ENCODE data around the gene TMEM238.

The TMEM238 gene

DNA sequence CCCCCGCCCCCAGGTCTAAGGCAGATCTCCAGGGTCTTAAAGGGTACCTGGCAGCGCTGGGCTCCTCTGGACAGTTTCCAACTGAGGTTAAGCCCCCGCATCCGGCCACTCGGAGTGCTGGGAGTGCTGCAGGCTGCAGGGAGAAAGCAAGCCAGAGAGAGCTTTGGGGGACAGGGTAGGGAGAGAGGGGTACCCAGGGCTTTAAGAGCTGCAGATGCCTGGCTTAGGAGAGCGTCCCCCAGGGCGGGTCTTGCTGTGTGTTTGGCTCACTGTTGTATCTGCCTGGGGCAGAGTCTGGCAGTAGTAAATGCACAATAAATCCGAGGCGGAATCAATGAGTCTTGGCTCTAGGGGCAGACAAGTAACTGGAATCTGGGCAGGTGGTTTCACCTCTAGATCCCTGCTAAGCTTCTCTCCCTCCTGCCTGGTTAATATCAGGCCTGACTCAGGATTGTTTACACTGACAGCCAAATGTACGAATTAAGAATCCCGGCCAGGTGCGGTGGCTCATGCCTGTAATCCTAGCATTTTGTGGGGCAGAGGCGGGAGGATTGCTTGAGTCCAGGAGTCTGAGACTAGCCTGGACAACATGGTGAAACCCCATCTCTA is 28.8 kb downstream of the TMEM238 start:
- no peak for DNase-seq

- no peak for DNase-seq
These were observed 29.3 kb downstream of the TMEM238 start, which contains the start of gene COX6B2 for GRCh38 chr19:55354698-55355212. Gene COX6B2, minus strand, starts transcription at chr19:55354719. Its CDS starts 198 bp downstream, at chr19:55354521.

DNA sequence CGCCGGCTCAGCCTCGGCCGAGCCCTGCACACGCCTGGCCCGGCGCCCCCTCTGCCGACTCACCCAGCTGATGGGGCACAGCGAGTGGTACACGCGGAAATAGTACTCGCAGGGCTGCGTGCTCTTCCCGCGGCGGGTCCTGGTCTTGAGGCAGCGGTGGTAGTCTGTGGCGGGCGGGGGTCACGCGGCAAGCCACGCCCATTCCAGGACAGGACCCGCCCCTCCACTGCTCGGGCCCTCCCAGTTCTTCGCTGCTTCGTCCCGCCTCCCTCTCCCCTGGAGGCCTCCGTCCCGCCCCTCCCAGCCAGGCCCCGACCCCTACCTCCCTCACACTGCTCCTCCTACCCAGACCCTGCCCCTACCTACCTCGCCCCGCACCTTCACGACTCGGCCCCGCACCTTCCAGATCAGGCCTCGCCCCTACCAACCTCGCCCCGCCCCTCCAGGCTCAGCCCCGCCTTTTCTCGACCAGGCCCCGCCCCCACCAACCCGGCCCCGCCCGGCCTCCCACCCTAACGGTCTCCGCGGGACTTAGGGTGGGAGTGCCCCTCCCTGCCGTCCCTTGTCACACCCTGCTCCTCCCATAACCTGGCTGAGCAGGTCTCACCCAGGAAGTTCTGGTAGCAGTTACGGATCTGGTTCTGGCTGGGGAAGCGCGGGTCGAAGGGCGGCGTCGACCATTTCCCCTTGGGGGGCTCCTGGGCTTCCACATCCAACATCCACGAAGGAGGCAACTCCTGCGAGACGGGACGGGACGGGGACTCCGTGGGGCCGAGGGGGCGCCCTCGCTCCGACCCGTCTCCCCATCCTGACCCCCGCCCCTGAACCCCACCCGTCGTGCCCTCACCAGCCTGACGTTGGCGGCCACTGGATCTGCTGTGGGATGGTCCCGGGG is 30.0 kb downstream of the TMEM238 start:
- peak; percentile 50 for DNase-seq

- DNase-seq, result no peak
These were observed 30.7 kb downstream of the TMEM238 start for GRCh38 chr19:55353356-55353802.

GRCh38 chr19:55352549-55353145 is 31.4 kb downstream of the TMEM238 start:
- DNase-seq, result no peak

DNA sequence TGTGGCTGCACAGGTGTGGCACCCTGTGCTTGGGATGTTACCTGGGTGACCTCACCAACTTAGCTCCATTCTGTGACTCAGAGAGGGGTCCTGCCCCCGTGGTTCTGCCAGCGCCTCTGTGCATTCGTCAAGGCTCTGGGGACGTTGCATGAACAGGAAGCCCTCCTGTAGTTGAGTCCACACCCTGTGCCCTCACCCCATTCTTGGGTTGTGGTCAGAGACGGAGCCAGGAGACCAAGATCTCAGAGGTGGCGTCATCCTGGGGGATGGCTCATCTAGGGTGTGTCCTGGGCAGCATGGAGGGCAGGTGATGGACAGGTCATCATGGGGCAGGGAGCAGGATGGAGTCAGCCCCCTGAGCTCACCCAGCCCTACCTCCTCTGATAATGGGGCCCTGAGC is 32.1 kb downstream of the TMEM238 start:
- DNase-seq, result no peak

DNA sequence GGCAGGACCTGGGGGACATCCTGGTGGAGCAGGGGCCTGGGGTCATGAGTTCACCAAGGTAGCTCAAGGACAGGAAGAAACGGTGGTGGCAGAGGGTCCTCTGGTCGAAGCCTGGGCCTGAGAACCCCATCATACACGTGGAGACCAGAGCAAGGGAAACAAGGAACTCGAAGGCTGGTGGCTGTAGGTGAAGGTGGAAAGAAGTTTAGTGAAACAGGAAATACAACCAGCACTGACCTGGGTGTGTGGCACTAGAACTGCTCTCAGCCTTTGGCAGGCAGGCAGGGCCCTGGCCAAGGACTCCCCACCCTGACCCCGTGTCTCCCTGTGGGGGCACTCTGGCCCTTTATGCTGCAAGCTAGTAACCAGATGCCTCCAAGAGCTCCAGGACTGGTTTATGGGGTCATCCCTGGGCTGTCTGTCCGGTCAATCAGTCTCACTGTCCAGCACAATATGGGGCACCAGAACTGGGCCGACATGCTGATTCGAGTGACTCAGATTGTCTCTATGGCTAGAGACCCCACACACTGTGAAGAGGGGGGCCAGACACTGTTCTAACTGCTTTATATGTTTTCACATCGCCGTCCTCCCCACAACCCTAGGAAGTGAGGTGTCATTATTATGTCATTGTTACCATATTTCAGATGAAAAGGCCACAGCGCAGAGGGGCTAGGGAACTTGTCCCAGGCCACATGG is 33.3 kb downstream of the TMEM238 start:
- DNase-seq, result no peak

- DNase-seq, result no peak
These were observed 35.6 kb downstream of the TMEM238 start for GRCh38 chr19:55348317-55349034.

DNA sequence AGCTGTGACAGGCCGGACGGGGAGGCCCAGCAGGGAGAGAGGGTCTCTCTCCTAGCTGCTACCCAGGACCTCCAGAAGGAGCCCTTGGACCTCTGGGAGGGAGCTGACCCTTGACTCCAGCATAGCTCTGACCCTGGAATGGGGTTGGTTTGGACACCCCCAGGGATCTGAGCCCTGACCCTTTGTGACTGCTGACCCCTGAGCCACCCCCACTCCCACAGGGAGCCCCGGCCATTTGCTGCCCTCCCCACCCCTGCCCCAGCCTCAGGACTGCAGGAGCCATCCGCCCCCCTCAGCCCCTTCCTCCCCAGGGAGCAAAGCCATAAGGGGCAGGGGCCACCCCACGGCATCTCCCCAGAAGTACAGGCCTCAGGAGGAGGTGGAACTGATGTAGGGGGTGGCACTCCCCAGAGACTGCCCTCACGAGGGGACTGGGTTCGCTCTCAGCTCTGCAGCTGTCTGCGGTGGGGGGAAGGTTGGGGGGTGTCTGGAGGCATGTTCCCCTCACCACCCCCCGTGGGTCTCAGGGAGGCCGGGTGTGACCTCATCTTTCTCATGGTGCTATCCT is 36.6 kb downstream of the TMEM238 start:
- no peak for DNase-seq

DNA sequence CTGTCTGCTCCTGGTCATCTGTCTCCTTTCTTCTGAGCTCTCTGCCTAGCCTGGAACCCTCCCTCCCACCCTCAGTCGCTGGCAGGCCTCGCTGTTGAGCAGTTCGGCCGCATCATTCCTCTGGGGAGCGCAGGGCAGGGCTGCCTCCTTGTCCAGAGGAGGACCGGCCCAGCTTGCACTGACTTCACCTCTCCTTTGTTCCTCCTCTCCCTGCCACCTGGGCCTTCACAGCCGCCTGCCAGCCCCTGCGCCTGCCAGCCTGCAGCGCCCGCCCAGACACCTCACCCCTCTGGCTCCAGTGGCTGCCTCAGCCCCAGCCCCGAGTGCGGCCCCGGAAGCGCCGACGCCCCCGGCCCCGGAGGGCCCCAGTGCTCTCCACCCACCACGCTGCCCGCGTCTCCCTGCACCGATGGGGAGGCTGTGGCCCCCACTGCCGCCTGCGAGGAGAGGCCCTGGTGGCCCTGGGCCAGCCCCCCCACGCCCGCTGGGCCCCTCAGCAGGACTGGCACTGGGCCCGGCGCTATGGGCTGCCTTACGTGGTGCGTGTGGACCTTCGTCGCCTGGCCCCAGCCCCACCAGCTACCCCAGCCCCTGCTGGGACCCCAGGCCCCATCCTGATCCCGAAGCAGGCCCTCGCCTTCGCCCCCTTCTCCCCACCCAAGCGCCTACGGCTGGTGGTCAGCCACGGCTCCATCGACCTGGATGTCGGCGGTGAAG is 37.2 kb downstream of the TMEM238 start:
- no peak for DNase-seq

DNA sequence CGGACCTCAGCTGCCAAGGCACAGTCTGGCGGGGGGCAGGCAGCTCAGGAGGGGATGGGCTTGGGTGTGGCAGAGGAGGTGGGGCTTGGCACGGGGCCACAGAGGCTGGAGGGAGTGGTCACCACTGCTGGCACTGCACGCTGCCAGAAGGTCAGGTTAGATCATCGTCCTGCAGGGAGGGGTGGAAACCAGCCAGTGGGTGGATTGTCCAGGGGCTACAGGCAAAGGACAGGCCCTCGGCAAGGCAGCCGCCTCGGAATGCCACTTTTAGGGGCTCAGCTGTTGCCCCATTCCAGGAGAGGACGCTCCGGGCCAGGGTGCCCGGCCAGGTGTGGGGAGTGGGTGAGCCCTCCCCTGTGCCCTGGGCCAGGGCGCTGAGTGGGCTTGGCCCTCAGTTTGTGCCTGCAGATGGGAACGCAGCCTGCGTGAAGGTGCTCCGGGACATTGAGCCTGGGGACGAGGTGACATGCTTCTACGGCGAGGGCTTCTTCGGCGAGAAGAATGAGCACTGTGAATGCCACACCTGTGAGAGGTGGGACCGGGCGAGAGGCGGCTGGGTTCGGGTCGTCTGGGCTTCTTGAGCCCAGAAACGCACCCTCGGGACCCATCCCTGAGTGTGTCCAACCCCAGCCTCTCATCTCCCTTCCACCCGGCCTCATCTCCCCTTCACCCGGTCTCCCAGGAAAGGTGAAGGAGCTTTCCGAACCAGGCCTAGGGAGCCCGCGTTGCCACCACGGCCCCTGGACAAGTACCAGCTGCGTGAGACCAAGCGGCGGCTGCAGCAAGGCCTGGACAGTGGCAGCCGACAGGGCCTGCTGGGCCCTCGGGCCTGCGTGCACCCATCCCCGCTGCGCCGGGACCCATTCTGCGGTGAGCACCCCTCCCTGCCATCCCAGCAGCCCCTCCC is 38.0 kb downstream of the TMEM238 start:
- DNase-seq, result no peak

DNA sequence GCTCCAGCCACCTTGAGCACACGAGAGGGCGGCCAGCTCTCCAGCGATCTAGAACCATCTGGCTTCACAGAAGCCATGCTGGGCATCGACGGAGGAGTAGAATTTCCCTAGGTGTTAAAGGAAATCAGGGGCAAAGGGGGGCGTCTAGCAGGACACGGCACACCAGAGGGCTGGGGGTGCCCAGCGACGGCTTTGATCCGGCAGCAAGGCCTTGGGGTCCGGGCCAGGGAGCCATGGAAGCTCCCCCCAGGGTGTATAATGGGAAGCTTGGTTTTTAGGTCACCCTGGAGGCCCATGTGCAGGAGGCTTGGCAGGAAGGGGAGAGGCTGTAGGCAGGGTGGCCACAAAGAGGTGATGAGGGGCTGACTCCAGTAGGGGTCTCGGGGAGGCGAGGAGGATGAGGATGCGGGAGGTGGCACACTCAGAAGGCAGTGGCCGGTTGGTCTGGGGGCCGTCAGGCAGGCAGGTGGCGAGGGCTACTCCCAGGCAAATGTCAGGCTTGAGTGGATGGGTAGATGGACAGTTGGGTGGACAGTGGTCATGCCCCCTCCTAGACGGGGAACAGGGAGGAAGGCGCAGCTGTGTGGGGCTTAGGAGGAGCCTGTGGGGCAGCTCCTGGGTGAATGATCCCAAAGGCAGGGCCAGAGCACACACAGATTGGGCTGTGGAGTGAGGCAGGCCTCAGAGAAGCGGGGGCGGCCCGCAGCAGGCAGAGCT is 38.8 kb downstream of the TMEM238 start:
- no peak for DNase-seq

GRCh38 chr19:55344444-55344843 is 39.6 kb downstream of the TMEM238 start:
- DNase-seq, result no peak

- DNase-seq, result no peak
These were observed 42.2 kb downstream of the TMEM238 start for GRCh38 chr19:55341595-55342531.

DNA sequence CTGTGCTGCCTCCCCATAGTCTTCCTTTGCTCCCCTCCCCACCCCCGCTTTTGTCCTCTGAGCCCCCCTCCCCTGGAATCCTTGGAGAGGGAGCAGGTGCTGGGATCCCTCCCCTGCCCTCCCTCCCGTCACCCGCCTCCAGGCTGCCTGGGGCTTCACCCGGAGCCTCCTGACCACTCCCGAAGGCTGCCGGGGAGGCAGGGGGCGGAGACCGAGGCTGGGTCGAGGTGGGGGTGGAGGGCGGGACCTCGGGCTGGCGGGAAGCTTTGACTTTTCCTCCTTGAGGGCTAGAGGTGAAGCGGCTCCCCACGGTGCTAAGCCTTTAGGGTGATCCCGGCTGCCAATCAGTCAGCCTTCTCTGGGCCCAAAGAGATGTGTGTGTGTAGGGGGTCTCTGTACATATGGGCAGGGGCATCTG is 42.9 kb downstream of the TMEM238 start:
- DNase-seq, result peak; percentile 47

- DNase-seq, result no peak
These were observed 43.3 kb downstream of the TMEM238 start for GRCh38 chr19:55340784-55341147.

GRCh38 chr19:55339889-55340783 is 44.0 kb downstream of the TMEM238 start:
- no peak for DNase-seq

All from fibroblast of skin of abdomen (primary cell).